Stimulated activated CD4-positive, alpha-beta T cell treated with anti-CD3 and anti-CD28 coated beads, Interleukin-4, amount 100 ng/mL, for 1 hour (primary cell): ENCODE results near the gene CDON.
"Not testable (repeated sequence)": the region's sequence is repeated elsewhere in the genome, so short reads cannot be mapped to it uniquely, and the experiment has no call there.

Experiments used
- DNase-seq: peaks from one replicate; pipeline ENCODE4 v3.0.0-alpha.2; 2020

Gene CDON

GRCh38 chr11:125918140-125918840 lies 144.4 kb downstream of the CDON start:
- DNase-seq, result no peak

GRCh38 chr11:125916683-125917347 lies 145.9 kb downstream of the CDON start:
- DNase-seq, result no peak

- not testable (repeated sequence) for DNase-seq
These were observed 148.1 kb downstream of the CDON start for GRCh38 chr11:125914601-125915000.

GRCh38 chr11:125910226-125910849 lies 152.3 kb downstream of the CDON start:
- no peak for DNase-seq
